ACC112 (cell line): ENCODE results near the gene SSX2.
"Not testable (repeated sequence)": the region's sequence is repeated elsewhere in the genome, so short reads cannot be mapped to it uniquely, and the experiment has no call there.

Experiments used
- H2AFZ ChIP-seq: fragments of 200-600 bp; sonication (generic); one replicate; pipeline ENCODE4 v1.6.0; 2017; ENCODE audit warnings: antibody characterized with exemption, low read length; ENCODE audit not compliant: unreplicated experiment
- H3K27ac ChIP-seq: fragments of 200-600 bp; sonication (generic); 2 replicates; pipeline ENCODE4 v1.5.1; 2014; ENCODE audit warnings: low read depth, mild to moderate bottlenecking, antibody characterized with exemption, low read length, moderate library complexity
- H3K27me3 ChIP-seq: fragments of 200-600 bp; sonication (generic); 2 replicates; pipeline ENCODE4 v1.6.1; 2014; ENCODE audit warnings: mild to moderate bottlenecking, antibody characterized with exemption, low read length, moderate library complexity, mixed read lengths; ENCODE audit not compliant: insufficient read depth
- H3K36me3 ChIP-seq: fragments of 200-600 bp; sonication (generic); 2 replicates; pipeline ENCODE4 v1.6.1; 2016; ENCODE audit warnings: mild to moderate bottlenecking, antibody characterized with exemption, low read length, moderate library complexity, mixed read lengths; ENCODE audit not compliant: insufficient read depth
- H3K4me1 ChIP-seq: fragments of 200-600 bp; sonication (generic); one replicate; pipeline ENCODE4 v1.6.1; 2016; ENCODE audit warnings: low read length, mixed read lengths; ENCODE audit not compliant: insufficient read depth, unreplicated experiment, control insufficient read depth
- H3K4me3 ChIP-seq: fragments of 200-600 bp; sonication (generic); 2 replicates; pipeline ENCODE4 v1.5.1; 2014; ENCODE audit warnings: mild to moderate bottlenecking, low read depth, low read length
- H3K79me2 ChIP-seq: fragments of 200-600 bp; sonication (generic); one replicate; pipeline ENCODE4 v1.6.0; 2016; ENCODE audit warnings: low read length; ENCODE audit not compliant: control insufficient read depth, unreplicated experiment, insufficient read depth

The SSX2 gene, protein sequence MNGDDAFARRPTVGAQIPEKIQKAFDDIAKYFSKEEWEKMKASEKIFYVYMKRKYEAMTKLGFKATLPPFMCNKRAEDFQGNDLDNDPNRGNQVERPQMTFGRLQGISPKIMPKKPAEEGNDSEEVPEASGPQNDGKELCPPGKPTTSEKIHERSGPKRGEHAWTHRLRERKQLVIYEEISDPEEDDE

DNA sequence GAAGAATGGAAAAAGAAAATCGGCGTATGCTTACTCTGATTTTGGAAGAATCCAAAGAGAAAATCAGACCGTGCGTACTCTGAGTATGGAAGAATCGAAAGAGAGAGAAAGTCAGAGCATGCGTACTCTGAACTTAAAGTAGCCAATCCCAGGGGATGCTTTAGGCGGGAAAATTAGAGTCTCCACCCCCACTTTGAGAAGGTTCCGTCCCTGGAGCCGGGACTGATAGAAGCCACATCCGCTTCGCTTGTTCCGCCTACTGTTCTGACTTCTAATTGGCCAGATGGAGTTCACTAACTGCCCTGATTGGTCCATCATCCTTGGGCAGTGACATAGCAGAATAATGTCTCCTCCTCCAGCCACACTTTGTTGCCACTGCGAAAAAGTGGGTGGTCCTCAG is at the start of gene SSX2:
TSS of gene SSX2 (minus strand) at position 101 of the 400 bp plus-strand sequence. CDS start 1,429 bp downstream, outside the sequence.
- H3K27ac ChIP-seq, H3K4me3 ChIP-seq, H3K79me2 ChIP-seq, H3K36me3 ChIP-seq, H3K27me3 ChIP-seq, H3K4me1 ChIP-seq, H2AFZ ChIP-seq: not testable (repeated sequence)

DNA sequence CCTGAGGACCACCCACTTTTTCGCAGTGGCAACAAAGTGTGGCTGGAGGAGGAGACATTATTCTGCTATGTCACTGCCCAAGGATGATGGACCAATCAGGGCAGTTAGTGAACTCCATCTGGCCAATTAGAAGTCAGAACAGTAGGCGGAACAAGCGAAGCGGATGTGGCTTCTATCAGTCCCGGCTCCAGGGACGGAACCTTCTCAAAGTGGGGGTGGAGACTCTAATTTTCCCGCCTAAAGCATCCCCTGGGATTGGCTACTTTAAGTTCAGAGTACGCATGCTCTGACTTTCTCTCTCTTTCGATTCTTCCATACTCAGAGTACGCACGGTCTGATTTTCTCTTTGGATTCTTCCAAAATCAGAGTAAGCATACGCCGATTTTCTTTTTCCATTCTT is 44.0 kb upstream of the SSX2 start, which contains the start of gene SSX2B:
TSS of gene SSX2B (plus strand) at position 301 of the 400 bp plus-strand sequence. CDS start 1,429 bp downstream, outside the sequence.
- not testable (repeated sequence) for H3K27me3 ChIP-seq, H3K4me1 ChIP-seq, H3K36me3 ChIP-seq, H2AFZ ChIP-seq, H3K79me2 ChIP-seq, H3K27ac ChIP-seq, H3K4me3 ChIP-seq

DNA sequence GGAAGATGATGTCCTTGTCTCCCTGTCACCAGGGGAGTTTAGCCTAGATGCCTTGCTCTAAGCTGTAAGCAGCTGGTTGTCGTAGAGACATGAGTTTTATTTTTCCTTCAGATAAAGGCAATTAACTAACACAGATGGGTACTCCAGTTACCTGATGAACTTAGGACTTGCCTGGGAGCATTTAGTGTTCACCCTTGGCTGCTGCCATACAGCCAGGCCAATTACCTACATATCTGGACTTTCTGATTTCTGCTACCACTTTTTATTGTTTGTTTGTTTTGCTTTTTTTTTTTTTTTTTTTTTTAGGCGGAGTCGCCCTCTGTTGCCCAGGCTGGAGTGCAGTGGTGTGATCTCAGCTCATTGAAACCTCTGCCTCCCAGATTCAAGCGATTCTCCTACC is 14.9 kb downstream of the SSX2 start:
- not testable (repeated sequence) for H3K27ac ChIP-seq, H3K36me3 ChIP-seq, H2AFZ ChIP-seq, H3K4me3 ChIP-seq, H3K27me3 ChIP-seq, H3K4me1 ChIP-seq, H3K79me2 ChIP-seq

DNA sequence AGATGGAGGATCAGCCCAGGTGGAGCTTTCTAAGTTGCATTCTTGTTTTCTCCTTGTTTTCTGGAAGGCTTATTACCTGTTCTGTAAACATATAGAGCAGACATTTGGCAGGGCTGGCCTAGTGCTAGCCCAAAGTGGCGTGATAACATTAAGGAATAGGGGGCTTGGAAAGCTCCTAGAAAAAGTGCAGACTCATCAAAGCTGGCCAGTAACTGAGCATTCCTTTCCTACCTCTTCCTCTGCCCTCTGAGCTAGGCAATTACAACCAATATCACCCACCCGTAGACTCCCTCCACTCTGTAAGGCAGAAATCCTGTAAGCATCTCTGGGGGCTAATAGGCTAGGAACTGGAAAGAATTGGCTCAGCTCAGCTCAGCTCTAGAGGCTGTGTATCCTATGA is 44.8 kb downstream of the SSX2 start:
- not testable (repeated sequence) for H2AFZ ChIP-seq, H3K27me3 ChIP-seq, H3K36me3 ChIP-seq, H3K4me1 ChIP-seq, H3K27ac ChIP-seq, H3K4me3 ChIP-seq, H3K79me2 ChIP-seq

DNA sequence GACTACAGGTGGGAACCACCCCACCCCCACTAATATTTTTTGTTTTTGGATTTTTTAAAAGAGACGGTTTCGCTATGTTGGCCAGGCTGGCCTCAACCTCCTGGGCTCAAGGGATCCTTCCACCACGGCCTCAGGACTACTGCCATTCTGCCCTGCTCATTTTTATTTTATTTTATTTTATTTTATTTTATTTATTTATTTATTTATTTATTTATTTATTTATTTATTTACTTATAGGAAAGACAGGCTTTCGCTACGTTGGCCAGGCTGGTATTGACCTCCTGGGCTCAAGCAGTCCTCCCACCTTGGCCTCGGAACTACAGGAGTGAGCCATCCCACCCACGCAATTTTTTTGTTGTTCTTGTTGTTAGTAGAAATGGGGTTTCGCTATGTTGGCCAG is 51.5 kb downstream of the SSX2 start:
- H3K4me3 ChIP-seq, H3K27me3 ChIP-seq, H3K27ac ChIP-seq, H3K79me2 ChIP-seq, H3K36me3 ChIP-seq, H3K4me1 ChIP-seq, H2AFZ ChIP-seq: not testable (repeated sequence)

DNA sequence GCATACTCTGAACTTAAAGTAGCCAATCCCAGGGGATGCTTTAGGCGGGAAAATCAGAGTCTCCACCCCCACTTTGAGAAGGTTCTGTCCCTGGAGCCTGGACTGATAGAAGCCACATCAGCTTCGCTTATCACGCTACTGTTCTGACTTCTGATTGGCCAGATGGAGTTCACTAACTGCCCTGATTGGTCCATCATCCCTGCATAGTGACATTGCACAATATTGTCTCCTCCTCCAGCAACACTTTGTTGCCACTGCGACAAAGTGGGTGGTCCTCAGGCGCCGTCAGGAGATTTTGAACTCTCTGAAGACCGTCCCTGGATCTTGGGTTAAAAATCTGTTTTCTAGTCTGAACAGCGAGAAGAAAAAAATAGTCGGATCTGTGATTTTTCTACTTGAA is 52.2 kb downstream of the SSX2 start, which contains the start of gene SSX7:
TSS of gene SSX7 (minus strand) at position 101 of the 400 bp plus-strand sequence. CDS start 1,428 bp downstream, outside the sequence.
- not testable (repeated sequence) for H2AFZ ChIP-seq, H3K4me3 ChIP-seq, H3K36me3 ChIP-seq, H3K27ac ChIP-seq, H3K27me3 ChIP-seq, H3K4me1 ChIP-seq, H3K79me2 ChIP-seq

DNA sequence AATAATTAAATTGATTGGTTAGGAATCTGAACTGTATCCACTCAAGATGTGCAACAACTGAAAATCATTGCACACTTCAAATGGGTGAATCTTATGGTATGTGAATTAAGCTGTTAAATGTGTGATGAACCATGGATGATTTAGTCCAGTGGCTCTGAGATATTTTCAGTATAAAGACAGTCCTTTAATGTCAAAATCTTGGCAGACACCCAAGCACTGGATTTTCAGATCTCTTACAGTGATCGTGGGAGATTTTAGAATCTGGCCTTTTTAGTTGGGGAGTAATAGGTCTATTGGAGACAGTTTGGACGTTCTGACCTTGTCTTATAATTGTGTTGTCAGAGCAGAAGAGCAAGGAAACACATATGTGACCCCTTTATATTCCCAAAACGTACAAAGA is 56.3 kb downstream of the SSX2 start:
- not testable (repeated sequence) for H3K4me1 ChIP-seq, H3K36me3 ChIP-seq, H3K79me2 ChIP-seq, H3K27ac ChIP-seq, H2AFZ ChIP-seq, H3K4me3 ChIP-seq, H3K27me3 ChIP-seq

DNA sequence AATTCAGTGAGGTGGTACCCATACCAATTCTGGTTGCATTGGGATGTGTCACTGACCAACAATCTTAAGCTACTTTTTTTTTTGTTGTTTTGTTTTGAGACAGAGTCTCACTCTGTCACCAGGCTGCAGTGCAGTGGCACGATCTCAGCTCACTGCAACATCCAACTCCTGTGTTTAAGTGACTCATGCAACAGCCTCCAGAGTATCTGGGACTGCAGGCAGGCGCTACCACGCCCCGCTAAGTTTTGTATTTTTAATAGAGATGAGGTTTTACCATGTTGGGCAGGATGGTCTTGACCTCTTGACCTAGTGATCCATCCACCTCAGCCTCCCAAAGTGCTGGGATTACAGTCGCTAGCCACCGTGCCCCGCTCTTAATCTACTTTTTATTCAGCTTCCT is 58.0 kb downstream of the SSX2 start:
- not testable (repeated sequence) for H3K79me2 ChIP-seq, H3K36me3 ChIP-seq, H3K4me1 ChIP-seq, H2AFZ ChIP-seq, H3K27me3 ChIP-seq, H3K27ac ChIP-seq, H3K4me3 ChIP-seq
